ENCODE results near the gene NEBL. TPM values are rescaled to one million over a fixed set of nuclear protein-coding genes. Genes with fewer than 3 reads are reported as not detected.

Gene NEBL
- polyA plus RNA-seq, 2 donors = 13.3 to 20.2 TPM

- H3K9me3 ChIP-seq (ENCODE audit: control insufficient read depth in 2 of 2, insufficient read depth in 1 of 2, low read depth in 1 of 2, low read length in 1 of 2) = no peaks in the 10 kb centered on the region
- no peaks in the 10 kb centered on the region for H3K27me3 ChIP-seq (ENCODE audit: control insufficient read depth in 1 of 2, insufficient read depth in 2 of 2, low read length in 2 of 2)
- WGBS, 2 donors = 71 to 75% methylated on average over 6 of the region's 6 CpGs
- no peak overlapping the region for H3K27ac ChIP-seq (ENCODE audit: low read depth in 2 of 2, low read length in 1 of 2)
- H3K4me3 ChIP-seq (ENCODE audit: low read depth in 1 of 2, low read length in 2 of 2) = no peak overlapping the region
- H3K4me1 ChIP-seq (ENCODE audit: control insufficient read depth in 2 of 2, insufficient read depth in 2 of 2, low read length in 1 of 2) = peaks cover 0 to 3% of the 10 kb centered on the region in 2 donors
- H3K36me3 ChIP-seq (ENCODE audit: control insufficient read depth in 2 of 2, insufficient read depth in 2 of 2, low read length in 1 of 2) = peaks cover 0 to 2% of the 10 kb centered on the region in 2 donors
These were observed 7.1 kb downstream of the NEBL start for GRCh38 chr10:20890009-20890408.

DNA sequence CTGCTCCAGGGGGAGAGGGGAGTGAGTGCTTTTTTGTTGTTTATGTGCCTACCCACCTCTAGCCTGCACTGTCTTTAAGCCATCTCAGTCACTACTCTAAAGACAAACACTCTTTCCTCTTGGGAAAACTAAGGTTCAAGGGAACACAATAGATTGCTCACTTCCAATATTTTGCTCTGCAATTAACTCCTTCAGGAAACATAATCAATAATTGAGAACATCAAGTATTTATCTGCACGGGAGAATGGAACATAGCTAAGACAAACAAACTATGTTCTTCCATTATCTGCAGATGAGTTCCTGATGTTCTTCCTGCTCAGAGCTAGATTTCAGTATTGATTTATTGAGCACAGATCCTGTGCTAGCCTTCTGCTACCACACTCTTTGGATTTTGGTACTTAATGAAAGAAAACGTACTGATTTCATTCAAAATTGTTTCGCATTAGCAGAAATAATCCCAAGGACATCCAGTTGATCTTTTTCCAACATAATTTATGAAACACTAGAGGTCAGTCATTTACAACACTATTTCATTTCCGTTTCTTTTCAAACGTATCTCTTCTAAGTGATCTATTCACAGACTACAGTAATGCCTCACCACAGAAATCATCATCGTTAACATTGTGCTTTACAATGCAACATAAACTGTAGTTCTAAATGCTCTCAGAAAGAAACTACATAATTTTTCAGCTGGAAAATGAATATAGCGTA, 8.3 kb downstream of the NEBL start:
- 54 to 57% methylated on average over 7 of the region's 7 CpGs for WGBS, 2 donors
- H3K9me3 ChIP-seq (ENCODE audit: control insufficient read depth in 2 of 2, insufficient read depth in 1 of 2, low read depth in 1 of 2, low read length in 1 of 2) = no peaks in the 10 kb centered on the region
- H3K4me3 ChIP-seq (ENCODE audit: low read depth in 1 of 2, low read length in 2 of 2) = no peak overlapping the region
- H3K36me3 ChIP-seq (ENCODE audit: control insufficient read depth in 2 of 2, insufficient read depth in 2 of 2, low read length in 1 of 2) = peaks cover 0 to 2% of the 10 kb centered on the region in 2 donors
- H3K27ac ChIP-seq (ENCODE audit: low read depth in 2 of 2, low read length in 1 of 2) = no peak overlapping the region
- H3K27me3 ChIP-seq (ENCODE audit: control insufficient read depth in 1 of 2, insufficient read depth in 2 of 2, low read length in 2 of 2) = no peaks in the 10 kb centered on the region
- H3K4me1 ChIP-seq (ENCODE audit: control insufficient read depth in 2 of 2, insufficient read depth in 2 of 2, low read length in 1 of 2) = peaks cover 0 to 3% of the 10 kb centered on the region in 2 donors

- no peaks in the 10 kb centered on the region for H3K27me3 ChIP-seq (ENCODE audit: control insufficient read depth in 1 of 2, insufficient read depth in 2 of 2, low read length in 2 of 2)
- H3K4me1 ChIP-seq (ENCODE audit: control insufficient read depth in 2 of 2, insufficient read depth in 2 of 2, low read length in 1 of 2) = peaks cover 0 to 3% of the 10 kb centered on the region in 2 donors
- no peak overlapping the region for H3K27ac ChIP-seq (ENCODE audit: low read depth in 2 of 2, low read length in 1 of 2)
- no peaks in the 10 kb centered on the region for H3K9me3 ChIP-seq (ENCODE audit: control insufficient read depth in 2 of 2, insufficient read depth in 1 of 2, low read depth in 1 of 2, low read length in 1 of 2)
- H3K36me3 ChIP-seq (ENCODE audit: control insufficient read depth in 2 of 2, insufficient read depth in 2 of 2, low read length in 1 of 2) = peaks cover 0 to 2% of the 10 kb centered on the region in 2 donors
- H3K4me3 ChIP-seq (ENCODE audit: low read depth in 1 of 2, low read length in 2 of 2) = no peak overlapping the region
- WGBS, 2 donors = 60 to 63% methylated on average over 7 of the region's 7 CpGs
These were observed 9.2 kb downstream of the NEBL start for GRCh38 chr10:20887706-20888555.

- no peaks in the 10 kb centered on the region for H3K27me3 ChIP-seq (ENCODE audit: control insufficient read depth in 1 of 2, insufficient read depth in 2 of 2, low read length in 2 of 2)
- H3K4me1 ChIP-seq (ENCODE audit: control insufficient read depth in 2 of 2, insufficient read depth in 2 of 2, low read length in 1 of 2) = peaks cover 0 to 3% of the 10 kb centered on the region in 2 donors
- 28 to 35% methylated on average over 3 of the region's 3 CpGs for WGBS, 2 donors
- no peaks in the 10 kb centered on the region for H3K36me3 ChIP-seq (ENCODE audit: control insufficient read depth in 2 of 2, insufficient read depth in 2 of 2, low read length in 1 of 2)
- H3K9me3 ChIP-seq (ENCODE audit: control insufficient read depth in 2 of 2, insufficient read depth in 1 of 2, low read depth in 1 of 2, low read length in 1 of 2) = no peaks in the 10 kb centered on the region
- no peak overlapping the region for H3K4me3 ChIP-seq (ENCODE audit: low read depth in 1 of 2, low read length in 2 of 2)
- no peak overlapping the region for H3K27ac ChIP-seq (ENCODE audit: low read depth in 2 of 2, low read length in 1 of 2)
These were observed 11.4 kb downstream of the NEBL start for GRCh38 chr10:20885678-20886077.

DNA sequence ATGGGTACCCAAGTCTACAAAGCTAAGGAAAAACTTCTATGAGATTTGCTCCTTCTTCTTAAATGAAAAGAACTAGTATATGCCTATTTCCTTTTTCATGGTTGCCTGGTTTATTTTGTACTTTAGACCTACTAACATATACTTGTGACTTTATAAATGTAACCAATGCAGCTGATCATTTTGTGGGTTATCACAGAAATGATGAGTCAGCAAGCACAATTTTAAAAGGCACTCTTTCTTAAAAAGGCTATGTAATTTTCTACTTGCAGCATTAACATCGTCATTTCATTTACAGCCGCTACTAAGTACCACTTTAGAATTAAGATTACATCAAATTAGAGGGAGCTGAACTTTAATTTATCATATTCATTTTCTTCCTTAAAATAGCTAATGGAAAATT, 13.6 kb downstream of the NEBL start:
- Histone ChIP-seq H3K36me3 (ENCODE audit: control insufficient read depth in 2 of 2, insufficient read depth in 2 of 2, low read length in 1 of 2) (no peaks in the 10 kb centered on the region), H3K9me3 (ENCODE audit: control insufficient read depth in 2 of 2, insufficient read depth in 1 of 2, low read depth in 1 of 2, low read length in 1 of 2) (no peaks in the 10 kb centered on the region), H3K4me1 (ENCODE audit: control insufficient read depth in 2 of 2, insufficient read depth in 2 of 2, low read length in 1 of 2) (no peaks in the 10 kb centered on the region), H3K27ac (ENCODE audit: low read depth in 2 of 2, low read length in 1 of 2) (no peak overlapping the region), H3K27me3 (ENCODE audit: control insufficient read depth in 1 of 2, insufficient read depth in 2 of 2, low read length in 2 of 2) (no peaks in the 10 kb centered on the region), H3K4me3 (ENCODE audit: low read depth in 1 of 2, low read length in 2 of 2) (no peak overlapping the region)
- 96 to 97% methylated on average over 2 of the region's 2 CpGs for WGBS, 2 donors

DNA sequence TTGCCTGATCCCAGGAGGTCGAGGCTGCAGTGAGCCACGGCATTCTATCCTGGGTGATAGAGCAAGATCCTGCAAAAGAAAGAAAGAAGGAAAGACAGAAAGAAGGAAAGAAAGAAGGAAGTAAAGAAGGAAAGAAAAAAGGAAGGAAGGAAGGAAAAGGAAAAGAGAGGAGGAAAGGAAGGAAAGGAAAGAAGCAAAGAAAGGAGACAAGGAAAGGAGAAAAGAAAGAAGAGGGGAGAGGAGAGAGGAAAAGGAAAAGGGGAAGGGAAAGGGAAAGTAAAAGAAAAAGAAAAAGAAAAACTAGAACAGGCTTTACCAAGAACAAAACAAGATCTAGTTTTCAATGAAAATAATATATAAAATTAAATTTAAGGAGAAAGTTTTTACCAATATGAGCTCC, 15.0 kb downstream of the NEBL start:
- H3K36me3 ChIP-seq (ENCODE audit: control insufficient read depth in 2 of 2, insufficient read depth in 2 of 2, low read length in 1 of 2) = no peaks in the 10 kb centered on the region

GRCh38 chr10:20879136-20879535, 18.0 kb downstream of the NEBL start:
- Histone ChIP-seq H3K27ac (ENCODE audit: low read depth in 2 of 2, low read length in 1 of 2) (no peak overlapping the region), H3K4me1 (ENCODE audit: control insufficient read depth in 2 of 2, insufficient read depth in 2 of 2, low read length in 1 of 2) (no peaks in the 10 kb centered on the region)
- 61 to 77% methylated on average over 2 of the region's 2 CpGs for WGBS, 2 donors

More for the DNA sequence above, 15.0 kb downstream of the NEBL start:
- Histone ChIP-seq H3K4me3 (ENCODE audit: low read depth in 1 of 2, low read length in 2 of 2) (no peak overlapping the region), H3K27me3 (ENCODE audit: control insufficient read depth in 1 of 2, insufficient read depth in 2 of 2, low read length in 2 of 2) (no peaks in the 10 kb centered on the region), H3K4me1 (ENCODE audit: control insufficient read depth in 2 of 2, insufficient read depth in 2 of 2, low read length in 1 of 2) (no peaks in the 10 kb centered on the region), H3K9me3 (ENCODE audit: control insufficient read depth in 2 of 2, insufficient read depth in 1 of 2, low read depth in 1 of 2, low read length in 1 of 2) (no peaks in the 10 kb centered on the region), H3K27ac (ENCODE audit: low read depth in 2 of 2, low read length in 1 of 2) (no peak overlapping the region)
- WGBS, 2 donors = 58 to 92% methylated on average over 2 of the region's 2 CpGs

DNA sequence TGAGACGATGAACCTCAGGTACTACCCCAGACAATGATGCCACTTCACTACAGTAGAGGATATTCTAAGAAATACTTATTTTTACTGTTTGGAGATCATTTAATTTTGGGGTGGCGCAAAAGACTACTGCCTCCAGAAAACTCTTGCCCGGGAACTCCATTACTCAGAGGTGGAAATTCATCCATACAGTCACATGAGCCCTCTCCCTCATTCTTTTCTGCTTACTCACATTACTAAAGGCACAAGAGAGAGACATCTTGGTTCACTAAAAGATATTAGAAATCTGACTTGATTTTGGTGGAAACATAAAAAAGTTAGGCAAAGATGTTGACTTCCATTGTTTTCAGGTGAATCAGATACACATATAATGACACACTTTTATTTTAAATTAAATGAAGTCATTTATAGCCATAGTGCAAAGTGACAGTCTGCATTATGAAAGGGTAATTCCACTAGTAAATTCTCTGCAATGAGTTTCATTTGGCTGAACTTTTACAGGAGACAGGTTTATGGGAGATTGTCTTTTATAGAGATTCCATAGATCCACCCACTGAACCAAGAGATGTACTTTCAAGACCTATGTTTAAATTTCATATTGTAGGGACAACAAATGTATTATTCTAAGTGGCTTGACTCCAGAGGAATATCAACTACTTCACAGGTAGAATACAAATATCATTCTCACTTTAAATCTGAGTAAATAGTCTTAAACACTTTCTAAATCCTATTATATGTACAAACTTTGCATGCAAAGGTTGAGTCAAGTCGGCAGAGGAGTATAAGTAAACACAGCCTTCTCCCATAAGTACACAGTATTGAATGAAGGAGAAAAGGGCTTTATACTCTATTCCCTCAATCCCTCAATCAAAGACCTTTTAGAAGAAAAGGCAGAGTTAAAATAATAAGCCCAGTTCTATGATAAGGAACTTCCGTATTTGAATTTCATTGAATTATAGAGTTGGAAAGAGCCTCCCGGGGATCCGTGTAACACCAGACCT, 18.8 kb downstream of the NEBL start:
- Histone ChIP-seq H3K9me3 (ENCODE audit: control insufficient read depth in 2 of 2, insufficient read depth in 1 of 2, low read depth in 1 of 2, low read length in 1 of 2) (no peaks in the 10 kb centered on the region), H3K27ac (ENCODE audit: low read depth in 2 of 2, low read length in 1 of 2) (no peak overlapping the region), H3K4me3 (ENCODE audit: low read depth in 1 of 2, low read length in 2 of 2) (no peak overlapping the region), H3K27me3 (ENCODE audit: control insufficient read depth in 1 of 2, insufficient read depth in 2 of 2, low read length in 2 of 2) (no peaks in the 10 kb centered on the region), H3K36me3 (ENCODE audit: control insufficient read depth in 2 of 2, insufficient read depth in 2 of 2, low read length in 1 of 2) (no peaks in the 10 kb centered on the region), H3K4me1 (ENCODE audit: control insufficient read depth in 2 of 2, insufficient read depth in 2 of 2, low read length in 1 of 2) (no peaks in the 10 kb centered on the region)
- 68 to 78% methylated on average over 7 of the region's 7 CpGs for WGBS, 2 donors

More at GRCh38 chr10:20879136-20879535, 18.0 kb downstream of the NEBL start:
- Histone ChIP-seq H3K9me3 (ENCODE audit: control insufficient read depth in 2 of 2, insufficient read depth in 1 of 2, low read depth in 1 of 2, low read length in 1 of 2) (no peaks in the 10 kb centered on the region), H3K4me3 (ENCODE audit: low read depth in 1 of 2, low read length in 2 of 2) (no peak overlapping the region), H3K27me3 (ENCODE audit: control insufficient read depth in 1 of 2, insufficient read depth in 2 of 2, low read length in 2 of 2) (no peaks in the 10 kb centered on the region), H3K36me3 (ENCODE audit: control insufficient read depth in 2 of 2, insufficient read depth in 2 of 2, low read length in 1 of 2) (no peaks in the 10 kb centered on the region)

DNA sequence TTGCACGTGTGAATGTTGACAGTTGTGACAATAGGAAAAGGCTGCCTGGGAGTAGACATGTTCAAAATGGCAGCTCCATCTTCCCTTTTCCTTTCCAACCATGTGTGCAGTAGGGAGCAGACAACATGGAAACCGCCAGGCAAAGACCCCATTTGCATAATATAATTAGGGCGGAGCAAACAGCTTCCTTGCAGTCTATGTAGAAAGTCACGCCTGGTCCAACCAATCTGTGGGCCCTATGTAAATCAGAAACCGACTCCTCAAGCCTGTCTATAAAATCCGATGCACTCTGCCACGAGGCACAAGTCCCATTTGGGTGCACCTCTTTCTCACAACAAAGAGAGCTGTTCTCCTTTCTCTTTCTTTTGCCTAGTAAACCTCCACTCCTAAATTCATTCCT, 19.6 kb downstream of the NEBL start:
- Histone ChIP-seq H3K36me3 (ENCODE audit: control insufficient read depth in 2 of 2, insufficient read depth in 2 of 2, low read length in 1 of 2) (no peaks in the 10 kb centered on the region), H3K9me3 (ENCODE audit: control insufficient read depth in 2 of 2, insufficient read depth in 1 of 2, low read depth in 1 of 2, low read length in 1 of 2) (no peaks in the 10 kb centered on the region), H3K27me3 (ENCODE audit: control insufficient read depth in 1 of 2, insufficient read depth in 2 of 2, low read length in 2 of 2) (no peaks in the 10 kb centered on the region), H3K4me1 (ENCODE audit: control insufficient read depth in 2 of 2, insufficient read depth in 2 of 2, low read length in 1 of 2) (no peaks in the 10 kb centered on the region), H3K4me3 (ENCODE audit: low read depth in 1 of 2, low read length in 2 of 2) (no peak overlapping the region), H3K27ac (ENCODE audit: low read depth in 2 of 2, low read length in 1 of 2) (no peak overlapping the region)
- WGBS, 2 donors = 77 to 93% methylated on average over 7 of the region's 7 CpGs

Data from esophagus (tissue), 2 donors.